NCI-H82 (cell line): Measurements from ENCODE around the gene LGALS3BP.

Experiments
- DNase-seq: peaks from one replicate; lab custom pipeline; 2025; lab: John Stamatoyannopoulos, UW

Gene LGALS3BP

DNA sequence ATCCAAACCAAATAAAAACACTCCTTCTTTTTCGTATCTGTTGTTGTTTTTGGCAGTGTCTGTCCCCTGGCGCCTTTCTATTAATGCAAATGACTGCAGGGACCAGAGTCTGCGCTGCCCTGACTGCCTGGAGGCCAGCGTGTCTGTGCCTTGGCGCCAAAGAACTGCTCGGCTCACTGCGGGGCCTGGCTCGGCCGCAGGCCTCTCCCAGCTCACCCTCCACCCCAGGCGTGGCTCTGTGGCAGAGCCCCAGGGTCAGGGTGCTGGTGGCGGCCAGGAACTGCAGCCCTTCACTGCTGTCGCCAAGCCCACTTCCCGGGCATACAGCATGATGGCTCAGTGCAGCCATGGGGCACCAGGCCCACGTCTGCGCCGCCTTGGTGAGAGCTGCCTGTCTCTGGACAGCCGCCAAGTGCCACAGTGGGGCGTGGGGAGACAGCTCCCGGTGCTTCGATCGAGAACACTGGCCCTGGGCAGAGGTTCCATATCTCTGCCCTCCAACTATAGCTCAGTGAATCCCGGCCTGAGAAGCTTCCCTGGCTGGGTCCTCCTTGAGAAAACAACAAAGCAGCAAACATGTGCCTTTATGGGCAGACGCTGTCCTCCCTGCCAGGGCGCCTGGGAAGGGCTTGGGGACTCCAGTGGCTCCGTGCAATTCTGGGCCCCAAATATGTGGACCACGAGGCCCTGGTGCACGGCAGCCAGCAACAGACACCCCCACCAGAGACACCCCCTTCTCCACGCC, 18.8 kb upstream of the LGALS3BP start:
- no peak for DNase-seq

DNA sequence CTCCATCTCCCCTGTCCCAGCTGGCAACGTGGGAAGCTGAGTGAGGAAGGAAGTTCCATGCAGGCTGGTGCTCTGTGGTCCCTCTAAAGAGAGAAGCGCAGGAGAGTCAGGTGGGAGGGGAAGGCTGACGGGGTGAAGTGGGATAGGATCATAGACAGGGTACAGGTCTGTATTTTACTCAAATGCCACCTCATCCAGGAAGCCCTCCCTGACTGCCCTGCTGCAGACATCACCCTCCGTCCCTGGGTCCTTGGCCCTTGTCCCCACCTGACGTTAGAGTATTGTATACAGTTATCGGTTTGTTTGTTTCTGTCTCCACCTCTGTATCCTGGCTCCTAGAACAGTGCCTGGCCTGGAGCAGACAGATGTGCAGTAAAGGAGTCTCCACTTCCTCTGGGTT, 18.2 kb upstream of the LGALS3BP start:
- no peak for DNase-seq

DNA sequence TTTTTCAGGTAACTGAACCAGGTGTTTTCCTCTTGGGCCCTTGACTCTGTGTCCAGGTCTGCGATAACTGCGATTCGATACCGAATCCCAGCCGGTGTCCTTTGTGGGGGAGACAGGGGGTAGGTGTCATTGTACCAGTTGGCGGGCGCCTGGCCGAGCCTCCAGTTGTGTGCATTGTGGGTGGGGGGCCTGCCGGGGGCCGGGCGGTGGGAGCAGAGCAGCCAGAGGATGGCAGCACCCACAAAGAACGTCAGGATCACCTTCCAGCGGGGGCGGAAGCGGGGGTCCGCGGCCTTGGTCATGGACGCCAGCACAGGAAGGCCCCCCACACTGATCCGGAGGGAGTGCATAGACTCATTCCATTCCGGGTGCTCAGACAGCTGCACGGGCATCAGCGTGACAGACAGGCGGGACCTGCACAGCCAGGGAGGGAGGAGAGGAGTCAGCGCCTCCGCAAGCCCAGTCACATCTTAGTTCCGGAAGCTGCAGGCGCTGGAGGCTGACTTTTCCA, 17.6 kb upstream of the LGALS3BP start:
- DNase-seq: no peak

DNA sequence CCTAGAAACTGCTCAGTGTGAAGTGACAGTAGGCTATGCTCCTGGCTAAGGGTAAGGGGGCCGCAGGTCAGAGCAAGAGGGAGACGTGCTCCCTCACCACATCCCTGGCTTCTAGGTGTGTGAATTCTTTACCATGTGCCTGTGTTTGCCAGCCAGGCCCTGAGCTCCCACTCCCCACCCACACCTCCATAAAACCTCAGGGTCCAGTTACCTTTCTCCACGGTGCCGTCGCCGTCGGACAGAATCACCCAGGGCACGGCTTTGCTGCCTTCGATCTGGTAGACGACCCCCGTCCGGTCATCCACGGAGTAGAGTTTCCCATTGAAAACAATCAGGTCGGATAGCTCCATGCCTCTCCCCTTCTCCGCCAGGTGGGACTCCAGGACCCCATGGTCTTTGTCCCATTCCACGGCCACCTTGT, 17.1 kb upstream of the LGALS3BP start:
- DNase-seq: no peak

DNA sequence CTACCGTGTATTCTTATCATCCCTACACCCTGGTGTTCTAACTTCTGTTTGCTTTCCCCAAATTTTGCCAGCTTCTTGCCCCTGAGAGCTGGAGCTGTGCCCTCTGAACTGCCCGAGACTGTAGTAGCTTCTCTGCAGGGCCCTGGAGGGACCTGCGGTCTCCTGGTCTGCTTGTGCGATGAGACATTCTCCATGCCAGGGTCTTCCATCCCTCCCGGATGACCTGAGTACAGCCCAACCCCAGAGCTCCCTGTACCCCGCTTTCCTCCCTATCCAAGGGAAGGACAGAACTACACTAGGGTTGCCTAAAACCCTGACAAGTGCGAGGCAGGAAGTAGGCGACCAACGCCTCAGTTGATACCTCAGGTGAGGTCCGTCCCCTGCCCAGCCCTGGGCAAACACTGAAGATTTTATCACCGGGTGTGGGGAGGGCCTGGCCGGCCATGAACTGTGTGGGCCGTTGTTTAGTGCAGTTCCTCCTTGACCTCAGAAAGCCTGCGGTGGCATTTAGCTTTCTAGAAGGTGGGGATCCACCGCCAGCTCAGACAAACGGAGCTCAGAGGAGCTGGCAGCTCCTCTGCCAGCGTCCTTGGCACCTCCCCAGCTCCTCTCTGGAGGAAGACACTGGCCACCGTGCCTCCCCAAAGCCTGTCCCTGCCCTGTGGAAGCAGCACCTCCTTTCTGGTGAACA, 16.2 kb upstream of the LGALS3BP start:
- DNase-seq: no peak

DNA sequence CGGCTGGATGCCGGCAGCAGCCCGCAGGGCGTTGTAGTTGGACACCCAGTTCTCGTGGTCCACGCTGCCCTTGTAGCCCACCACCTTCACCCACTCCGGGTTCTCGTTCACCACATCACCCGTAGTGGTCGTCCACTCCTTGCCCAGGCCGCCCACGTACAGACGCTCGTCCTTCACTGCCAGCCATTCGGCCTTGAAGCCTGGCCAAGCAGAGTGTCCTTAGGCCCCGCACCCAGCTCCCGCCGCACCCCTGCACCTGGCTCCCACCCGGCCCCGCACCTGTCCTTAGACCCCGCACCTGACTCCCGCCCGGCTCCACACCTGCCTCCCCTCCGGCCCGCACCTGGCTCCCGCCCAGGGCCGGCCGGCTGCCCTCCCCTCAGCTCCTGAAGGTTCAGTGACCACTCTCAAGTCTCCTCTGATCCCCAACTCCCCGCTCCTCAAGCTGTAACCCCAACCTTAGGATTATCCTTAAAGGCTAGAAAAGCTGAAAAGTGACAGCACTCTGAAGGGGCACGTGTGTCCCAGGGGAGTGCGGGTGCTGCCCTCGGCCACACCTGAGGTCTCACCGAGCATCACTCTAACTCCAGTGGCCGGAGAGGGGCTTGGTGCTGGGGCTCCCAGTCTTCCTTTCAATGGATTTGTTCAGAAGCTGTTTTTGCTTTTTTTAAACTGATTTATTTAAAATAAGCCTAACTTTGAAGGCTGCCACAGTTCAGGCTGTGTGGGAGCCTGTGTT, 15.5 kb upstream of the LGALS3BP start:
- DNase-seq: no peak

DNA sequence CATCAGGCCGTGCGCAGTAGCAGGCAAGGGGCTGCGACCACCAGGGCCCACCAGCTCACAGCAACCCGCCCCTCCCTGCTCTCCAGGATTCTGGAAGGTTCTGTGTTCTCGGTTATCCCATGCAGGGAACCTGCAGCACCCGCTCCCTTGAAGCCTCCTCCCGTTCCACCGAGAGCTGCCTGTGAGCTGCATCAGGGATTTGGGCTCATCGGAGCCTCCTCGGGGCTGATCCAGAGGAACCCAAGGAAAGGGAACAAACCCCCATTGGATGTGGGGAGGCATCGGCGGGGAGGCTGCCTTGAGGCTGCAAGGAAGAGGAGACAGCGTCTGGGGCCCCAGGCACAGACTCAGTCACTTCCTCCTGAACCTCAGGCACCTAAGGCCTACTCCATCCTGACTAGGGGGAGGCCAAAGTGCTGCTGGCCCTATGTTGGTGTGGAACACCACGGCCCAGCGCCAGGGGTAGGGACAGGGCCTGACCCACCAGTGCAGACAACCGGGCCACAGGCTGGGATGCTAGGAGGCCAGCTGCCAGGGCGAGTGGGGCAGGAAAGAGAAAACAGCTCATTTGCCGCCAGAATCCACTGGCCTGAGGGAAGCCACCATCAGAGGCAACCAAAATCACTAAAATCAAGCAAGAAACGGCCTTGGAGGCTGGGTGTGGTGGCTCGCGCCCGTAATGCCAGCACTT, 14.4 kb upstream of the LGALS3BP start:
- no peak for DNase-seq

DNA sequence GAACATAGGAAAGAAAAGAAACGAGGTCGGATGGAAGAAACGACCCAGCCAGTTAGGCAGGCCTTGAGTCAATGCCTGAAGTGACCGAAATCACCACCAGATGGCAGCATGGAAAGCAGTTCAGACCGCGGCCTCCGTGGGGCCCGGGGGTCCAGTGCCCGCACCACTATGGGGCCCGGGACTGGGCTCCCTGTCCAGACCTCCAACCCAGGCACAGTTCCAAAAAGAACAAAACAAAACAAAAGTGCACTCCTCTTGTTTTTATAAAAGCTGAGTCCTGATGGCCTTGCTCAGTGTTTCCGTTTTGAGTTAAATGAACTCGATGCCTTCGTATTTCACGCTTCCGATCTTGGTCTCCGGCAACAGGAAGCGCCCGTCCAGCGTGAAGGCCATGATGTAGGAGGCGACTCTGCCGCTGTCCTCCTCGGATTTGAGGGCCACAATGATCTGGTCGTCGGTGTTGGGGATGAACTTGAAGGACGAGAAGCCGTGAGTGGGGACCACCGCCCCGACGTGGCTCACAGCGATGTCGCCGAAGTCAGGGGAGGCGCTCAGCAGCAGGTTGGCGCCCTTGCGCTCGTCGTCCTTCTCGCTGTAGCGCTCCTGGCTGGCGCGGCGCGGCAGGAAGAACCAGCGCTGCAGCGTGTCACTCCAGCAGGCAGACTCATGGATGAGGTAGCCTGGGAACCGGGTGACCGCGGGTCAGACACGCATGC, 13.7 kb upstream of the LGALS3BP start:
- peak; percentile 75 for DNase-seq

DNA sequence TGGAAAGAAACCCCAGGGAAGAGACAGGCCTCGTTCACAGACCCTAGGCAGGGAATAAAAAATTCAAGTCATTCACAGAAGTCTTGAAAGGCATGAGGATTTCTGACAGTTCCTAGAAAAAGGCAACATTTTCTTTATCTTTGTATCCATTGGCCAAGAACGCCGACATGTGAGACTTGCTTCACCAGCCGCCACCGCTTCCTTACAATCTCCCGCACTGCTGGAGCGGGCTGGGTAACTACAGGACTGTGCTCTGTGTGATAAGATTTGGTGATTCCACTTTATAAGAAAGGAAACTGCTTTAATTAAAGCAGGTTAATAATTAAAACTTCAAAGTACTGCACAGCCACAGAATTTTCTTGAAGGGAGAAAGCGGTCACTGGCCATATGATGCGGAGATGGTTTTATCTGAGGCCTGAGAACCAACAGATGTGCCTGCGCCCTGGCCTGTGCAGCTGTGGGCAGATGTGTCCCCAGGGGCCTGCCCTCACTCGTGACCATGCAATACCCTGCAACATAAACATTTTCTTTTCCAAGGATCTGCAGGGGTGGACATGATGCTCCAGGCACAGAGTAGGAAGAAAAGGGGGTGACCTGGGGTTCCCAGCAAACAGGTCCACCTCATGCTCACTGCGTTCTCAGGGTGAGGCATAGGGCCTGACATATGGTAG, 13.0 kb upstream of the LGALS3BP start:
- no peak for DNase-seq

DNA sequence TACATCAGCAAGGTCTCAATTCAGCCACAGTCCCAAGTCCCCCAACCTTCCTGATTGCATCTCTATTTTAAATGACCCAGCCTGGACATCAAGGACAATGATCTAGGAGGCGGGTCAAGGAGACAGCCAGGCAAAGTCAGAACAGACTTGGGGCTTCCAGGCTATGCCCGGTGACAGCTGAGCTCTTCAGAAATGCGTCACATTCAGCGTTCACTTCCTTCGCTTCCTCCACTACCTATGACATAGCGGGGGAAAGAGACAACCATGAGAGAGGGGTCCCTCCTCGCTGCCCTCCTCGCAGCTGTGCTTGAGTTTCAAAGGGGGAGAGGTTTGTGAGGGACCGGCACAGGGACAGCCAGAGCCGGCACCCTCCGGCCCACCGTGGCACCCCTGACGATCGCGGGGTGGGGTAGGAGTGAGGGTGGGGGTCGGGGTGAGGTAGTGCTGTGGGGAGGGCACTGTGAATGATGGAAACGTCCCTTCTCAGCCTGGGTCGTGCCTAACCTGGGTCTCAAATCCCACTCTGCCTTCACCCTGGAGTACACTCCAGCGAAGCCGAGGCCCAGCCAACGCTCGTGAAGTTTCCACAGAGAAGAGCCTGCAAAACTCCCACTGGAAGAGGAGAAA, 12.3 kb upstream of the LGALS3BP start:
- DNase-seq: no peak

DNA sequence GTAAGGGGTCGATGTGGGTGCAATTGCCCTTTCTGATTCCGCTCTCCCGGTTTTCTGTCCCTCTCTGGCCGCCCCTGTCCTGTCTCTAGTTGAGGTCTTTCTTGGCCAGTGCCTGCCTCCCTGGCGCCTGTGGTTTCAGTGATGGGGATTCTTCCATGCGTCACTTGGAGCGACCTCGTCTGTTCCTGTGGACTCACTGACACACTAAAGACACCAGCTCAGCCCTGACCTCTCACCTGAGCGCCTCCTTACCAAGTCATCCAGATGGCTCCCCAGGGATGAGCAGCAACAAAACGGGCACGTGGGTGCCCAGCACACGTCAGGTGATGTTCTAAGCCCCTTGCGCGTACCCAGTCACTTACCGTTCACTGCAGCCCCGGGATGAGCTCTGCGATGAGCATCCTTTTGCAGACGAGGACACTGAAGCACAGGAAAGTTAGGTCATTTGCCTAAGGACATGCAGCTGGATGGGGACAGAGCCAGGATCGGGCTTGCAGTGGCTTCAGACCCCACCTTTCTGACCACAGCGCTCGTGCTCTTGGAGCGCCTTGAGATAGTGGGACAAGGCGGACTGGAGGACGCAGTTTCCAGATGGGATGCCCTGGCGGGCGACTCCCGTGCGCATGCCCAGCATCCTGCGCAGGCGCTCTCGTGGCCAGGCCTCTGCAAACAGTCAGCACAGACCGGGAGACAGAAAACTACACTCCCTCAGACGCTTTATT, 11.5 kb upstream of the LGALS3BP start:
- no peak for DNase-seq

DNA sequence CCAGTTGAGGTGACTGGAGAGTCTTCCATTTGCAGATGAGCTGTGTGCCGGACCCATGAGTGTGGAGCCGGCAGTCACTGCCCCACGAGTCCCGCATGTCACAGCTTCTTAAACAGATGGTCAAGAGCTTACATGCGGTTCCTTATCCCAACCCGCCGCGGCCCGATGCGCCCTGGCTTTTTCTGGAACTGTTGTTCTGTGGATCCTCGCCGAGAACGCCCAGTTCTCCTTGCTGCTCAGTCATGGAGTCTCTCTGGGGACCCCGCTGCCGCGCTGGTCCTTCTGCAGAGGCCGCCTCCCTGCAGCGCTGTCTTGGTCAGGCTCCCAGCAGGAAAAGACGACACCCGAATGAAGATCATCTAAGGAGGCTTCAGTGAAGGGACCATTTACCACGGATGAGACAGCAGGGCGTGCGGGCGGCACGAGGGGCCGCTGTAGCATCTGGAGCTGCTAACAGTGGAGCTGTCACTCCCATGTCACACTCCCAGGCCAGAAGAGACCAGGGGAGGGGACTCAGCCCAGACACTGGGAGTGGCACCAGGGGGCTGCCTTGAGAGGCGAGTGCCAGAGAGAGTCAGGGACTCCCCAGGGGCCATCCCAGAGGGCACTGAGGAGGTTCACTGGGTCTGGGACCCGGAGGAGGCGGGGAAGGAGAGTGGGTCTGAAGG, 10.8 kb upstream of the LGALS3BP start:
- peak; percentile 67 for DNase-seq

DNA sequence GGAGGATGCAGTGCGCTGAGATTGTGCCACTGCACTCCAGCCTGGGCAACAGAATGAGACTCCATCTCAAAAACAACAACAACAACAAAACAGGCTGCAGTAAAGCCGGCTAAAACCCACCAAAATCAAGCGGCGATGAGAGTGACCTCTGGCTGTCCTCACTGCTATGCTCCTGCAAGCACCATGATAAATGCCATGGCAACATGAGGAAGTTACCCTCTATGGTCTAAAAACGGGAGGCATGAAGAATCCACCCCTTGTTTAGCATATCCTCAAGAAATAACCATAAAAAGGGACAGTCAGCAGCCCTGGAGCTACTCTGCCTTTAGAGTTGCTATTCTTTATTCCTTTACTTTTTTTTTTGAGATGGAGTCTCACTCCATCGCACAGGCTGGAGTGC, 8.4 kb upstream of the LGALS3BP start:
- no peak for DNase-seq

DNA sequence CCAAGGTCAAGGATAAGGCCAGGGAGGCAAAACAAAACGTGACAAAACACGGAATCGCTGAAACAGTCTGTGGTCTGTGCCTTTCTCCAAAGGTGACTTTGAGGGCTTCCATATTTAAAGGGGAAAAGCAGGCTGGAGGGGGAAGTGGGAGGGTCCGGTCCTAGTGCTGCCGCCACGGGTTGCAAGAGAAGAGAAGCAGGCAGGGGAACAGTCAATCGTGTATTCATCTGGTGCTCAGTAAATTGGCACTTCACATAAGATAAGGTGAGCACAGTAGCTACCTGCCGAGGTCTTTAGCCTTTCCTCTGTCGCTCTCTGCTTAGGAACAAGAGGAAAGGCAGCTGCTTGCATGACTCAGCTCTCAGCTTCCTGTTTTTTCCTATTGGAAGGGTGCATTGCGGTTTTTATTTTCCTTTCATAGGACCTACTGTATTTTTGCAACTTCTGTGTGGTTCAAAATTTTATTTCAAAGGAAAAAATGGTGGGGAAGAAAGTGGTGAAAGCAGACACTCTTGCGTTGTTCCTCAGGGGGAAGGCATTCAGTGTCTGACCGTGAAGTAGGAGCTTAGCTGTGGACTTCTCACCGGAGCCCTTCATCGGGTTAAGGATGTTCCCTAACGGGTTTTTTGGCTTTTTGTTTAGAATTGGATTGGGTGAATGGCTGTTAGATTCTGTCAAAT, 7.1 kb upstream of the LGALS3BP start:
- DNase-seq: no peak

DNA sequence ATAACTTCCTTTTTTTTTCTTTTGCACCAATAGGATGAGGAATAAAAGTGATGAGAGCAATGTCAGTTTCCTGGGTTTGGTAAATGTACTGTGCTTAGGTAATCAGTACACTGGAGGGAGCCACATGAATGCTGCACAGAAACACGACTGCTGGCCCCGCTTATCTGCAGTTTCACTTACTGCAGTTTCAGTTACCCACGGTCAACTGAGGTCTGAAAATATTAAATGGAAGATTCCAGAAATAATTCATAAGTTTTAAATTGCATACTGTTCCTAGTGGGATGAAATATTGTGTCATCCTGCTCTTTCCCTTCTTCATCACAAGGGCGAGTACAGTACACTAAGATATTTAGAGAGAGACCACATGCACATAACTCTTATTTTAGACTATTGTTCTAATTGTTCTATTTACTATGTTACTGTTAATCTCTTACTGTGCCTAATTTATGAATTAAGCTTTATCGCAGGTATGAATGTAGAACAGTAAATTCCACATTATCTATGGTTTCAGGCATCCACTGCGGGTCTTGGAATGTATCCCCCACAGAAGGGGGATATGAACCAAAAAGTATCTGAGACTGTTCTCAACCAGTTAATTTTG, 6.4 kb upstream of the LGALS3BP start:
- DNase-seq: no peak

DNA sequence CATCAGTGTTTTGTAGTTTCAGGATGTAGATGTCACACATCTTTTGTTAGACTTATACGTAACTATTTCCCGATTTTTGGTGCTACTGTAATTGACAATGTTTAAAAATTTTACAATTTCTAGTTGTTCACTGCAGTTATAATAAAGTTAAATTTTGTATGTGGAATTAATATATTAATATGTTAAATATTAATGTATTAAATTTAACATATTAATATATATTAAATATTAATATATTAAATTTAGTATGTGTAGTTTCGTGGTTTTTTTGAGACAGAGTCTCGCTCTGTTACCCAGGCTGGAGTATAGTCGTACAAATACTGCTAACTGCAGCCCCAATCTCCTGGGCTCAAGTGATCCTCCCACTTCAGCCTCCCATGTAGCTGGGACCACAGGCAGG, 5.7 kb upstream of the LGALS3BP start:
- DNase-seq: no peak

DNA sequence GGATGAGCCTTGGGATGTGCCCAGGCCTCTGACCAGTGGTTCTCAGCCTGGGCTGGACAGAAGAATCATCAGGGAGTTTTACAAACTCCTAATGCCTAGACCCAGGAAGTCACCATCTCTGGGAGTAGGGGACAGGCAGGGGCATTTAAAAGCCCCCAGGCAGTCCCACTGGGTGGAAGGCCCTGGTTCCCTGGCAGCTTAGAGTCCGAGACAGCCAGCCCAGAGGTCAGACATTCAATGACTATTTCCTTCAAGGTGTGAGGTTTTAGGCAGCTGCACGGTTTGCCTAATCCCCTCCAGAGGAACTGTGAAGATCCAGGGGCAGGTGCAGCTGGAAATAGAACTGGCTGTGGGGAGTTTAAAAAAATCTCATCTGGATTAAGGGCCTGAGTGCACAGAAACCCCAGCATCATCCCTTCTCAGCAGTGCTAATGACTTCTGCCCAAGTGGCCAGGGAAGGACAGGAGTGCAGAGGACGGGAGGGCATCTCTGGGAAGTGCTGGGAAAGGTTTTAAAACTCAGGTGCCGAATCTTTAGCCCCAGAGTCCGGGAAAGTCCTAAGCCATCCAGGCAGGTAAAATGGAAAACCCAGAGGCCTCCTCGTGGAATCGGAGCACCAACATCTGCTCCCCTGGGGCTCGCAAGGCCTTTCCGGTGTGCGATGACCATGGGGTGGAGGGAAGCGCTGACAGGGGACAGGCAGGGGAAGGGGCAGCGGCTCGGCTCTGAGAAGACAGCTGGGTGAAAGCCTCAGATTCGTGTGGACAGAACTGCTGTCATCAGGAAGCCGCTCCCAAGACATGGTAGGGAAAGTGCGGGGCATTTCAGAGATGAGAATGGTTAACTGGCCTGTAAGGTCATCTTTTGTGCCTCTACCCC, 1.5 kb upstream of the LGALS3BP start:
- DNase-seq: peak; percentile 91
